ENCODE results near the gene SPO11.

- TF ChIP-seq CTCF (conservative IDR thresholded peaks at IDR 0.05 in 1 of 2, IDR thresholded peaks at IDR 0.05 in 1 of 2; ENCODE audit: extremely low read depth in 1 of 2, insufficient read depth in 1 of 2, low read depth in 1 of 2, low read length in 2 of 2): no peak
- no peak for TF ChIP-seq EZH2 (IDR thresholded peaks at IDR 0.05; ENCODE audit: borderline replicate concordance, low read length)
These were observed 3.8 kb upstream of the SPO11 start for GRCh38 chr20:57325632-57326356.

Measured in mammary epithelial cell (primary cell).